HG02610 (cell line): ENCODE measurements around the gene CENPM.

Experiments used
- ATAC-seq: cut with Tn5 transposase; IDR thresholded peaks from one replicate; pipeline ENCODE4 v1.9.1; 2021; ENCODE audit warnings: mild to moderate bottlenecking, moderate library complexity; ENCODE audit not compliant: unreplicated experiment

The CENPM gene

DNA sequence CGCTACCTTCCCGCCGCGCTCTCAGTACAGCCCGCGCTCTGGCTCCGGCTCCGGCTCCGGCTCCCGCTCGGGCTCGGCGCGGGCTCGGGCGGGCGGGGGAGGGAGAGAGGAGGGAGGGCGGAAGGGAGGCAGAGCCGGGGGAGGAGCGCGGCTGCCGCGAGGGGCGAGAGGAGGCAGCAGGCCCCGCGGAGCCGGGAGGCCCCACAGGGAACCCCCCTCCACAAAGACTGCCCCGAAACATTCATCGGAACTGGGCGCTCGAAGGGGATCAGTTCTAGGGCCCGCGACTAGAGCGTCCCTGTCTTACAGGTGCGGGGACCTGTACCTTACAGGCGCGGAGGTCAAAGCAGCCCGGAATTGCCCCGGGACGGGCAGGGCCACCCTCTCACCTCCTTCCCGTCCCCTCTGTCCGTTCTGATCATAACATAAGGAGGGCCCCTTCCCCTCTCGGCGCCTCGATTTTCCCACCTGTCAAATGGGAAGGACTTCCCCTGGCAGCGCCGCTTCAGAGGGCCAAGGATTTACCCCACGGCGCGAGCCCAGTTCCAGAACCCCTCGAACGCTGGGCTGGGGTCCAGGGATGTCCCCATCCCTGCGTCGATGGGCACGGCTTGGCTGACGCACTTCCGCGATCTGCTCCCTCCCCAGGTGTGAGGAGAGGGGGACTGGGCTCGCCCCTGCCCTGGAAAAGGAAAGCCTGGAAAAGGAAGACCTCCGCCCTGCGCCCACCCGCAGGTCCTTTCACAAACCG, 31.7 kb downstream of the CENPM start, which contains the start of gene SHISA8:
SHISA8 (minus strand) TSS at position 40 of the 751 bp plus-strand sequence. CDS start 407 bp downstream, outside the sequence.
- no peak for ATAC-seq

DNA sequence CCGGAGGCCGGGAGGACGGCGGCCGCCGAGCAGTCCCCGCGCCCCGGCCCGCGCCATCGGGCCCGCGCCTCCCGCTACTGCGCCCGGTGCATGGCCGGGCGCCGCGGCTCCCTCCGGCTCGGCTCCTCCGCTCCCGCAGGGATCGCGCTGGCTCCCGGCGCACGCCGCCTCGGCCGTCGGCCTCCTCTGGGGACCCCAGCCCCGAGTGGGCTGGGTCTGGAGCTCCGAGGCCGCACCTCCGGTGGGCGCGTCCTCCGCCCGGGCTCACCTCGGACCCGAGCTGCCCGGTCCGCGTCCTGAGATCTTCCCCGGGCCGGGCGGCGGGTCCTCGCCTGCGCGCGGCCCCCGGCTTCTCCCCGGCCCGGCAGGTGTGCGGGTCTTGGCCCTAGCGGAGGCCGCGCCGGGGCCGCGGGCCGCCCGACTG, 32.3 kb downstream of the CENPM start:
- ATAC-seq: no peak

DNA sequence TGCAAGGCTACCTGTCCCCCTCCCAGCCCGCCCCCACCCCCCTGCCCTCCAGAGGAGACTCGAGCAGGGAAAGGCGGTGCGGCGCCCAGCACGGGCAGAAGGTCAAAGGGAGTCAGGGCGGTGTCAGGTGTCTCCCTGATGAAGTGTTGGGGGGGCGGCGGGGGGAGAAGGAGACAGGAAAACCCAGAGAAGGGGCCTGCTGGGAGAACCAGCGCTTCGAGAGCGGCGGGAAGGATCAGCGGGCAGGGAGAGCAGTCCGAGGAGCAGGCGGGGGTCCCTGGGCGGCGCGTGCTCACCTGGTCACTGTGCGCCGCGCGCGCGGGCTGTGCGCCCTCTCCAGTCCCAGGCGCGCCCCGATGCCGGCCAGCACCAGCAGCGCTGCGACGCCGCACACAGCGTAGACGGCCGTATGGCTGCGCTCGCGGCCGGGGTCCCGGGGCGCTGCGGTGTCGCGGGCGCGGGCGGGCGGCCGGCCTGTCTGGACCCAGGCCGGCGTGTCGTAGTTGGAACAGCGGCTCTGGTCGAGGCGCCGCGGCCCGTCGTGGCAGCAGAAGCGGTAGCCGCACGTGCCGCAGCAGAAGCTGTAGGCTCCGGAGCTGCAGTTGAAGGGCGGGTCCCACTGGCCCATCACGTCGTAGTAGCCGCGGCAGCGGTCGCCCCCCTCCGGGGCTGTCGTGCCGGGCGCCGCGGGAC, 33.0 kb downstream of the CENPM start:
- ATAC-seq: no peak

DNA sequence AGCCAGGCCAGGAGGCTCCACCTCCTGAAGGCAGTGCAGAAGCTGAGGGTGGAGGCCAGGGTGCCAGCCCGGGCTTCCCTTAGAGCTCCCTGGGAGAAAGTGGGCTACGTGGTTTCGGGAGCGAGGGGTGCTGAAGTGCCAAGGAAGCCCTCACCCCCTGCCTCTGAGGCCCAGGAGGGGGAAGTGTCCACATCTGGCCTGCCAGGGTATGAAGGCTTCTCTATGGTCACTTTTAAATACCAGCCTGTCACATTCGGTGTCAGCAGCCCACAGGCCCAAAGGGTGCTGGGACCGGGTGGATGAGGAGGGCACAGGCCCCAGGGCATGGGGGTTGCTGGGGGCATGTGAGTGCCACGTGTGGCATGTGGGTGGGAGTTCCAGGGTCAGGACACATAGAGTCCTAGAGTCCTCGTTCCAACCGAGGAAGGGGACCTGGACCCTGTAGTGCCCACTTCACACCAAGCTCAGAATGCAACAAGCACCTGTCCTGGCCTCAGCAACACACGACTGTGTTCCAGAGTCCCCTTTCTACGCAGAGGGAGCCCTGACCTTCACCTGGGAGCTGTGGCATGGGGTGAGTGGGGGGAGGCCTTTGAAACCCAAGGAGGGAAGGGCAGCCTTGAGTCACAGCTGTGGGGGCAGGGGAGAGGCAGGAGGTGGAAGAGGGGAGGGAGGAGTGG, 33.8 kb downstream of the CENPM start:
- no peak for ATAC-seq

DNA sequence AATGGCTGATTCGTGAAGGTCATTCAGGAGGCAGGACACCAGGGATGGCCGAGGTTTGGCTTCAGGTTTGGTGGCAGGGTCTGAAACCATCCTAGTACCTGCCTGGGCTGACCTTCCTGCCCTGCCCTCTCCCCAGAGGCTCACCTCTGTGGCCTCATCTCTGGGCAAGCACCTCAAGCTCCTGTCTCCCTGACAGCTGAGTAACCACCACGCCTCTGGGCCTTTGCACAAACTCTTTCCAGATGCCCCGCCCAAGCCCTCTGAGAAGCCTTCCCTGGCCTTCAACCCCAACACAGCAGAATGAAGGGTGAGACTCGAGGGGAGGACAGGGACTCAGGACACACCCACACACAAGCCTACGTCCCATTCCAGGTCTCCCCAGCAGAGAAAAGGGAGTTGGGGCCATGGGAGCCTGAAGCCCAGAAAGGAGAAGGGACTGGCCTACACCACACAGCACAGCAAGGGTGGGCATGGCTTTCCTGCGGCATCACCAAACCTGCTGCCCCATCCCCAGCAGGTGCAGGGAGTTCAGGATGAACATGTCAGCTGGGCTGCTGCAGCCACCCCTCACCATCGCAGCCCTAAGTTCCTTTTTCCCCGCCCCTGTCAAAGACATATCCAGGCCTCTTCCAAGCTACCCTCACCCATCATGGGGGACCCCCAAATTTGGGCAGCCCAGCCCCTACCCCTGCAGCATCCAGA, 34.5 kb downstream of the CENPM start:
- no peak for ATAC-seq

DNA sequence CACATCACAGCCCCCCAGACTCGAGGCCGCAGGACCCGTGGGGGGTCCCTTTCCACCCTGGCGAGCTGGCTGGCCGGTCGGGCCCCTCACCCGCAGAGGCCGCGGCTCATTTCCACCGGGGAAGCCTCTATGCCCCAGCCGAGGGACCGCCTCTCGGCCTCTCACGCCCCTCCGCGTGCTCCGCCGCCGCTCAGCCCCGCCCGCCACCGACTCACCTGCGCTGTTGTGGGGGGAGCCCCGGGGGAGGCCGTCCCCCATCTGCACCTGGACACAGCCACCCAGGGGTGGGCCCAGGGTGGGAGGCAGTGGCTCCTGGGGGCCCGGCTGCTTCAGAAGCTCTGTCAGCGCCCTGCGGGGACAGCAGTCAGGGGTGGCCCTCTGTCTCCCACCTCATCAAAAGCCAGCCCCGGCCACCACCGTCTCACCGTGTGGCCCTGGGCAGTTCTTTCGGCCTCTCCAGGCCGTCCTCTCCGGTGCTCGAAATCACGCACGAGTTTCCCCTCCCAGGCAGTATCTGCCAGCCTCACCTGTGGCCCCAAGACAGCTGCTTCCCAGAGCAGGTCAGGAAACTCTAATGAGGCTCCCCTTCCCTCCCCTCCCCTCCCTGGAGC, 35.8 kb downstream of the CENPM start:
- no peak for ATAC-seq

DNA sequence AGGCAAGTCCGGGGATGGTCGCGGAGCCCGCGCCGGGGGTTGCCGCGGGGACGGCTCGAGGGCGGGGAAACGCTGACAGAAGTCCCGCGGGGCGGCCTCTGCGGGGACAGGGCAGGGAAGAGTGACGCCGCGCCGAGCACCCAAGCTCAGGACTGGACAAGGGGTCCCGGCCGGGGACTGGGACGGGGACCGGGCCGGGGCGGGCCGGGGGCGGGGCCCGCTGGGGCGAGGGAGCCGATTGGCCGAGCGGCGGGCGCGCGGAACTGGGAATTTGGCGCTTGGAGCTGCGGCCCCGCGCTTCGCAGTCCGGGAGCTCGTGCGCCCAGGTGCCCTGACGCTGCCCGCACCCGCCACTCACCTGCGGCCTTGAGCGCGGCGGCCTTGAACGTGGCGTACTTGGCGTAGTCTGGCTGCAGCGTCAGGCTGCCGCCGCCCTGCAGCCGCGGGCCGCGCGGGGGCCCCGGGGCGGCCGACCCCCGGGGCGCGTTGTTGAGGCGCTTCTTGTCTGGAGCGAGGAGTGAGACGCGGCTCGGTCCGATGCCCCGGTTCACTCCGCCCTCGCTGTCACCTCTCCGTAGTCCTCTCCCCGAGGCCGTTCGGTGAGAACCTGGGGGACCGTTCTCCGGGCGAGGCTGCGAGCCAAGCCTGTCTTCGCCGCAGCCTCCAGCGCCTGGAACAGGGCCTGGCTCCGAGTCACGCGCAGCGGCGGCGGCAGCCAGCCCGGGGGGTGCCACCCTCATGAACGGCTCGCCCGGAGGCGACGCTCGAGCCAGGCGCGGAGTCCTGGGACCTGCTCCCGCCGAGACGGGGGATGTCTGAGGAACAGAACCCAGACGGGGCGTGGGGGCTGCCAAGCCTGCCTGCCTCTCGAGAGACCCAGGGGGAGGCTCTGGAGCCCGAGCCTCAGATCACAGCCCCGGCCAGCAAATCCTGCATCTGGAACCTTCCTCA, 36.6 kb downstream of the CENPM start:
- no peak for ATAC-seq

DNA sequence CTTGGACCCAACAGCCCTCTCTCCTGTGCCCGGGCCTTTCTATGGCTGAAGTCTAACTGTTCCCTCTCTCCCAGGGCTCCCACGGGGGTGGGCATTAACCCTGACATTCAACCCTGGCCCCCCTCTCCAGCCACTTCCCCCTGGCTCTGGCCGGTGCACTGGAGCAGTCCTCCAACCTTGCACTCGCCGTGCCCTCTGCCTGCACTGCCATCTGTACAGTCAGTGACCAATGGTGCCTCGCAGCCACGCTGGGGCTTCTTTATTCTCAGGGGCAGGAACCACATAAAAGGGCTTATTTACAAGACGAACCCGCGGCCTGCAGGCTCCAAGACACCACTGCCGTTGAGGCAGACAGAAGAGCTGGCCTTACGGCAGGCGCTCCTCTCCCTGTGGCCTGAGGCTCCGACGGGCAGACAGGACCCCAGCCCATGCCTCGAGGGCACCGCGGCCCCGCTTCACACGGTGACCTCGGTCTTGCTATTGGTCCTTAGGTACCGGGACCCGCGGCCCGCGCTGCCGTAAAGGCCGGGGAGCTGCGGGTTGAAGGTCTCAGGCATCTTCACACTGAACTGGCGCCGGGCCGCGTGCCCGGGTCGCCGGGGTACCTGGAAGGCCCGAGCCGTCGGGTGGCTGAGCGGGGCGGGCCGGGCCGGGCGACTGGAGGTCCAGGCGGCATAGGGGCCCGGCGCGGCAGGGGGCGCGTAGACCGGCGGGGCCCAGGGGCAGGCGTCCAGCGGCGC, 37.5 kb downstream of the CENPM start:
- no peak for ATAC-seq

DNA sequence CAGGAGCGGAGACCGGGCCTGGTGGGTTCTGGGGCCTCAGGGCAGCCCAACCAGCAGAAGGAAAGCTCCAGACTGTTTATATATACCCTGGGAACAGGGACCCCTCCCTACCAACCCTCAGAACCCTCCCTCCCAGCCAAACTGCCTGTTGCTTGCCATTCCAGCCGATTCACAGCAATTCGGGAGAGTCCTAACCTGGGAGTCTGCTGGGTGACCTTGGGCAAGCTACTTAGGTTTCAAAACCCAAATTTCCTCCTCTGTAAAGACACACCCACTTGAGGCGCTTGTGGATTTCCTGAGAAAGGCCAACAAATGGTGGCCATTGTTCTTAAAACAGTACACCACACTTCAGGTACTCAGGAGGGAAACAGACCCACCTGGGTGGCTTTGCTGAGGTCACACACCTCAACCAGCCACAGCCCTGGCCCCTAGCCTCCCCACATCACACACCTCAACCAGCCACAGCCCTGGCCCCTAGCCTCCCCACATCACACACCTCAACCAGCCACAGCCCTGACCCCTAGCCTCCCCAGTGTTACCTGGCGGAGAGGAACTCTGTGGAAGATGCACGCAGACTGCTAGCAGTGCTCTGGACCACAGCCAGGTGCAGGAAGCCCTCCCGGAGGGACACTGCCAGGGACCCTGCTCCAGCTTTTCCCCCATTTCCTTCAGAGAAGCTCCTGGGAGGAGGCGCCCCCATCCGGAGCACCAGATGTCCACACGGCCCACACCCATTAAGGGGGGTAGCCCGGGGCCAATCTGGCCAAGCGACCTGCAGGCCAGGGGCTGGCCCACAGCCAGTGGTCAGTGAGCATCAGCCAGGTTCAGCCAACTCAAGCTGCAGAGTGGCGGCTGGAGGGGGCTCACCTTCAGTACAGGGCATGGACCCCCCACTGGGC, 38.3 kb downstream of the CENPM start:
- ATAC-seq: no peak

DNA sequence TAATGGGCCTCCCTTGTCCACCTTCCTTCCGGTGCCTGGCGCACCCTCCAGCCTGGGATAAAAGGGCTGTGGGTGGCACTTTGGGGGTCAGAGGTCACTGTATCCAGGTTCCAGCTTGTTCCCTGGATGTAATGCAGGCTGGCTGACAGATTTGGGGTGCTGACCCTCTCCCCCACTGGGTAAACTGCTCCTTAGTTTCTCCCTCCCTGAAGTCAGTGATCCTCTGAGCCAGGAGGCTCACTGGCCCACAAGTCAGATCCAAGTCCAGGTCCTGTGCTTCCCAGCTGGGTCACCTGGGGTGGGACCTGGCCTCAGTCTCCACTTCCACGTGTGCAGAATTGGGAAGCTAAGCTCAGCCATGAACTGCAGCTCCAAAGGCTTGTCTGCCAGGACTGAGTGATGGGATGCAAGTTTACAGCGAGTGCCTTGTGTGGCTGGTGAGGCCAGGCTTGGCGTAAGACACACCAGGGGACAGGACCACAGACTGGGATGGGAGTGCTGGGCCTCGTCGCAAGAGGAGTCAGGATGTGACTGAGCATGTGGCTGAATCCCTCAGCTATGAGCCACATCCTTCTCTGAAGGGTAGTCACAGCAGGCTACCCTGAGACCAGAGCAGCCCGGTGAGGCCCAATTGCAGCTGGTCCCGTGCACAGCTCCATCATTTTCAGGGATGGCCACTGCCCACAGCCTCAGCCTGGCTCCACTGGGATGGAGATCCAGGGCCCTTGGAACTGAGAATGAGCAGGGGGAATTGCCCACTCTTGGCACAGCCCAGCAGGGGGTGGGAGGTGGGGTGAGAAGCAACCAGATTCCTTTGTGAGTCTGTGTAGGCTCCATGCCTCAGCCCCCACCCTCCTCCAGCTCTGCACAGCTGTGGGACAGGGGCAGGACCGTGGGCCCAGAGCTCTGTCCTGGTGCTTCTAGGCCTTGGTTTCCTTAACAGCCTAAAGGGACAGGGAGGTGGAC, 39.2 kb downstream of the CENPM start:
- ATAC-seq: no peak

DNA sequence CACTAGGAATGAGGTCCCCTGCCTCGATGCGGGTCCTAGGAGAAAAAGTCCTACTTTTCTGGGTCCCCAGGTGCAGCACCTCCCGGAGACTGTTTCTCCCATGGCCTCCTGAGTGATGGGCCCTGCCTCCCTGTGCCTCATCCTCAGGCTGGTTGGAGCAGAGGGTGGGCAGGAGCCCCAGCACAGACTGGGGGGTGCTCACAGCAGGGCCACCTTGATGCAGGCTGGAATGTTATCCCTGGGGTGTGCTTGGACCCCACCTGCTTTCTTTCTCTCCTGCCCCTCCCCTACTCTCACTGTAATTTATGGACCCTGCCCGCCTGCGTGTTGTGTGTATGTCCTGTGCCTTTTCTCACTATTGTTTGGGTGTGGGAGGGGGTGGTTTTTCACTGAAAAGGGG, 40.1 kb downstream of the CENPM start:
- no peak for ATAC-seq

DNA sequence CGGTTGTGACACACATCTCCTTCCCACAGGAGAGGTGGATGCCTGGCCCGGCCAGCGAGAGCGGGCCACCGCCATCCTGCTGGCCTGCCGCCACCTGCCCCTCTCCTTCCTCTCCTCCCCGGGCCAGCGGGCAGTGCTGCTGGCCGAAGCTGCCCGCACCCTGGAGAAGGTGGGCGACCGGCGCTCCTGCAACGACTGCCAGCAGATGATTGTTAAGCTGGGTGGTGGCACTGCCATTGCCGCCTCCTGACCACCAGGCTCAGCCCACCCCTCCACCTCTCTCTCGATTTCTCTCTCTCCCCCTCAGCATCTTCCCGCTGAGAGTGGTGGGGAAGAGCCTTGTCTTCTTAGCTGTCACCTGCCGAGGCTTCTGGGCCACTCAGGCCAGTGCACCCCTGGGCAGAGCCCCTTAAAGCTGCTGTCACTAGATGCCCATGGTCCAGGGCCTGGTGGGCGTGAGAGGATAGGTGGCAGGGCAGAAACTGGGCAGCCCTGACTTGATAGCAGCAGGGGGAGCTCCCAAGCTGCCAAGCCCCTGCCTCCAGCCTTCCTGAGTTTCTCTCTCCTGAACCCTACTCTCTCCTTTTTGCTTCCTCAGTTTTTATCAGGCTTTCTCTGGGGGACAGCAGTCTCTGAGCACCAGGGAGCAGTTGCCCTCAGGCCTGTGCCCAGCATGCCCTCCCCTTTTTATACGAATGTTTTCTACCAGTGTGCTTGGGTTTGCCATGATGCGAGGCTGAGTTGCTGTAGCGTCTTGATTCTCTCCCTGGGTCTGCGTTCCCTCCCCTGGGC, 41.3 kb downstream of the CENPM start:
- no peak for ATAC-seq

DNA sequence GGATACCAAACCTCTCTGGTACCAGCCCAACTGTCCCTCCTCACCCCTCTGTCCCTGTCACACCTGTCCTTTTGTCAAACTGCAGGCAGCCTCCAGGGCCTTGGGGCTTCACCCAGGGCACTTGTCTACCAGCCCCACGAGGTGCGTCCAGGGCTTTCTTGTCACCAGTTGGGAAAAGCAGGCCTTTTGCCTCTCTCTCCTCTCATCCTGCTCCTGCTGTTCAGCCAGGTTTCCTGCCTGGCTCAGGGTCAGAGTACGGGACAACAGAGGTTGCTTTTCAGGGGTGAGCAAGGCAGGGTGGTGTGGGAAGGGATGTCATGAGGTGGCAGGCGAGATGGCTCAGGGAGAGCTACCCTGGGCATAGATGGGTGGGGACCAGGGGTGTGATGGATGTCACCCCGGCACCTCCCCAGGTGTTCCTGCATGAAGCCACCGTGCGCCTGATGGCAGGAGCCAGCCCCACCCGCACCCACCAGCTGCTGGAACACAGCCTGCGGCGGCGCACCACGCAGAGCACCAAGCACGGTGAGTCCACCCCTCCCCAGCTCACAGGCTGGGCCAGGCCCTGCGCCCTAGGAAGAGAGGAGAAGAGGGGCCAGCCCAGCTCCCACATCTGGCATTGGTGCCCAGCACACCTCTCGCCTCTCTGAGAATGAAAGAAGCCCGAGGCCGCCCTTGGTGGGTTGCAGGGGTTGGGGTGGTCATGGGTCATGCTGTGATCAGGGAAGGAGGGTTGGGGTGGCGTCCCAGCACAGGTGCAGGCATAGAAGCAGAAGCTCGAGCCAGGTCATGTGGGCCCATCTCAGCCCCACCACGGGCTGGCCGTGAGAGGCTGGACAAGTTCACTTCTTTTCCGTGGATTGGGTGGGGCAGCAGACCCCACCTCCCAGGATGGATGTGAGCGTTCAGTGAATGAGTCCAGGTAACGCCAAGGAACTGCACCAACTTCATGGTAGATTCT, 42.2 kb downstream of the CENPM start:
- ATAC-seq: no peak

DNA sequence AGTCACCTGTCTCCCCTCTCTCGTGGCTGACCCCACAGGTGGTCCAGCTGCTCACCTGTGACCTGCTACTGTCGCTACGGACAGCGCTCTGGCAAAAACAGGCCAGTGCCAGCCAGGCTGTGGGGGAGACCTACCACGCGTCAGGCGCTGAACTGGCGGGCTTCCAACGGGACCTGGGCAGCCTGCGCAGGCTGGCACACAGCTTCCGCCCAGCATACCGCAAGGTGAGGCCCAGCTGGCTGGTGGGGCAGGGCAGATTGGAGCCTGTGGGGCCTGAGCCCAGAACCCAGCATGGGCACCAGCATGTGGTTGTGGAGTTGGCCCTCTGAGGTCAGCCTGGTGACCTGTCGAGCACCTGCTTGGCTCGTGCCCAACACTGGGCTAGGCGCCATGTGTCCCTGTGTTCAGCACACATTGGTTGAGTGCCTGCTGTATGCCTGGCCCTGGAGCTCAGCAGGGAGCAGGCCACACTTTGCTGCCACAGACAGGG, 44.0 kb downstream of the CENPM start:
- ATAC-seq: no peak

DNA sequence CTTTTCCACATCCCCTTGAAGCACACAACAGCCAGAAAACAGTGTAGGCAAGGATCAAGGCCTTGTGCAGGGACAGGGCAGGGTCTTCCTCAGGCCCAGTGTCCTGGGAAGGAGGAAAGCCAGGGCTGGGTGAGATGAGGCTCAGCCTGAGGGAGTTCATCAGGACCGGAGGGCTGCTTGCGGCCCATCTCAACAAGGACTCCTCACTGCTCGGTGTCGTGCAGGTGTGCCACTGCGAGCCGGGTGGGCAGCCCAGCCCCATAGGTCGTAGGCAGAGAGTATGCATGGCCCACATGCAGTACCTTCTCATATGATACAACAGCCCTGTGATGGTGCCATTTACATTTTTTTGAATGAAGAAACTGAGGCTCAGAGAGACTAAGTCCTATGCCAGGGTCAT, 44.9 kb downstream of the CENPM start:
- ATAC-seq: no peak
